Gastroesophageal sphincter (tissue), 3 donors: ENCODE results near the gene CCDC40.

Experiments
- POLR2A ChIP-seq, 2 donors: fragments of 450-650 bp; IDR thresholded peaks; one replicate each; pipeline ENCODE4 v1.6.1; 2017; ENCODE audit warnings: antibody characterized with exemption in 2 of 2, mild to moderate bottlenecking in 2 of 2, moderate library complexity in 1 of 2
- POLR2AphosphoS5 ChIP-seq: sonication (generic); formaldehyde crosslinking; IDR thresholded peaks from one replicate; pipeline ENCODE4 v1.6.1; 2017; ENCODE audit warnings: antibody characterized with exemption
- TF ChIP-seq, protein P1 (sequence below), 4 experiments: fragments of 200-600 bp in 2 of 4; fragments of 450-650 bp in 2 of 4; sonication (generic) in 1 of 4; IDR thresholded peaks; one replicate each; pipeline ENCODE4 v1.5.1; 2017 to 2019; ENCODE audit warnings: antibody characterized with exemption in 4 of 4, mild to moderate bottlenecking in 2 of 4, moderate library complexity in 2 of 4

DNA sequence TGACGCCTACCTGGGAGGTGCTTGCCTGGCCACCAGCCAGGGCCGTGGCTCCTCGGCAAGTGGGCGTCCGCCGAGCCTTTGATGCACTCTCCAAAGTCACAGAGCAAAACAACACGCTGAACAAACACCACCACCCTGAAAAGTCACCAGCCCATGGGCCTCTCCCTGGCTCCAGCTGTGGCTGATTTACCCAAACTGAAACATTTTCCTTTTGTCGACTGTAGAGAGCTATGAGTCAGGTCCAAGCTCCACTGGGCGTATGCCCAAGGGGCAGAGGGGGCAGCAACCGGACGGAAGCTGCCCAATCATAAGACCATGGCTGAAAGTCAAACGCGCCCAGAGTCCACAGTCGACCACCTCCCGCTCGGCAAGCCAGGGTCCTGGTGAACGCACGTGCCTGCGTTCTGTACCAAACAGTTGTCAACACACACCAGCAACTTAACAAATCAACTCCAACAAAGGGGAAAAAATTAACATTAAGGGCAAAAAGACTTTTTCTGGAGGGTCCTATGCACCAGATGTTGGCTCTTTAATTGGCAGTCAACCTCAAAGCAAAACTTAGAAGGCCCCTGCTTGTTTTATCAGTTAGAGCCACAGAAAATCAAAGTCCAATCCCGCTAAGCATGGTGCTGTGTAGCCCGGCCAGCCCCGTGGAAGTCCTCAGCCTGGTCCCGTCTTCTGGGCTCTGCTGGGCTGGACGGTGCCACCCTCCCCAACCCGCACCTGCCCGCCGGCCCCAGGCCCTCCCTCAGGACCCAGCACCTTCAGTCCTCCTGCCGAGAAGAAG, 48.1 kb upstream of the CCDC40 start:
- TF ChIP-seq POLR2AphosphoS5: no peak
- TF ChIP-seq, protein P1, sequence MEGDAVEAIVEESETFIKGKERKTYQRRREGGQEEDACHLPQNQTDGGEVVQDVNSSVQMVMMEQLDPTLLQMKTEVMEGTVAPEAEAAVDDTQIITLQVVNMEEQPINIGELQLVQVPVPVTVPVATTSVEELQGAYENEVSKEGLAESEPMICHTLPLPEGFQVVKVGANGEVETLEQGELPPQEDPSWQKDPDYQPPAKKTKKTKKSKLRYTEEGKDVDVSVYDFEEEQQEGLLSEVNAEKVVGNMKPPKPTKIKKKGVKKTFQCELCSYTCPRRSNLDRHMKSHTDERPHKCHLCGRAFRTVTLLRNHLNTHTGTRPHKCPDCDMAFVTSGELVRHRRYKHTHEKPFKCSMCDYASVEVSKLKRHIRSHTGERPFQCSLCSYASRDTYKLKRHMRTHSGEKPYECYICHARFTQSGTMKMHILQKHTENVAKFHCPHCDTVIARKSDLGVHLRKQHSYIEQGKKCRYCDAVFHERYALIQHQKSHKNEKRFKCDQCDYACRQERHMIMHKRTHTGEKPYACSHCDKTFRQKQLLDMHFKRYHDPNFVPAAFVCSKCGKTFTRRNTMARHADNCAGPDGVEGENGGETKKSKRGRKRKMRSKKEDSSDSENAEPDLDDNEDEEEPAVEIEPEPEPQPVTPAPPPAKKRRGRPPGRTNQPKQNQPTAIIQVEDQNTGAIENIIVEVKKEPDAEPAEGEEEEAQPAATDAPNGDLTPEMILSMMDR (IDR thresholded peaks at IDR 0.05): no peak
- TF ChIP-seq POLR2A (IDR thresholded peaks at IDR 0.05): no peak
